AG04449 (cell line): Measurements from ENCODE around the gene PRTFDC1.

Experiments
- CTCF ChIA-PET: fragments of 350-600 bp; formaldehyde crosslinking; extraction: SDS; loops from one replicate; lab custom pipeline; 2021; ENCODE audit warnings: antibody characterized with exemption; lab: Yijun Ruan, JAX
- POLR2A ChIA-PET: fragments of 400-600, 350-600 bp; formaldehyde crosslinking; extraction: SDS; loops from one replicate; lab custom pipeline; 2020; ENCODE audit warnings: antibody characterized with exemption, inconsistent platforms; lab: Yijun Ruan, JAX
- DNase-seq: peaks from one replicate; pipeline ENCODE4 v3.0.0-alpha.2; 2010; ENCODE audit warnings: low read depth, low spot score
- H3K4me3 ChIP-seq: 2 replicates; pipeline ENCODE4 v1.5.1; 2011; ENCODE audit warnings: low read depth, mild to moderate bottlenecking, control low read depth, low read length
- CTCF ChIP-seq: IDR thresholded peaks from one replicate; pipeline ENCODE4 v1.5.1; 2011; ENCODE audit warnings: mild to moderate bottlenecking, moderate library complexity, low read length, control low read depth, inconsistent platforms; ENCODE audit not compliant: insufficient read depth; ENCODE audit errors: missing control alignments

Gene PRTFDC1

GRCh38 chr10:24866604-24867583 lies 85.5 kb downstream of the PRTFDC1 start:
- no peak for TF ChIP-seq CTCF
- H3K4me3 ChIP-seq = no peak overlapping the region
- DNase-seq = no peak
- ChIA-PET POLR2A (interaction anchor here (1.6 kb wide), 1 partner anchor 9 kb away, joined by 5 read pairs; no protein-coding TSS in a partner anchor), CTCF (interaction anchor here (1.0 to 1.4 kb wide), 2 partner anchors 8 to 249 kb away, joined by 3 read pairs; no protein-coding TSS in a partner anchor)

GRCh38 chr10:24865783-24866182 lies 86.6 kb downstream of the PRTFDC1 start:
- ChIA-PET CTCF (interaction anchor here (1.4 kb wide), 1 partner anchor 248 kb away, joined by 3 read pairs; no protein-coding TSS in a partner anchor), POLR2A (interaction anchor here (1.6 kb wide), 1 partner anchor 8 kb away, joined by 5 read pairs; no protein-coding TSS in a partner anchor)
- H3K4me3 ChIP-seq = no peak overlapping the region
- DNase-seq = no peak
- TF ChIP-seq CTCF = no peak

GRCh38 chr10:24862589-24862988 lies 89.8 kb downstream of the PRTFDC1 start:
- TF ChIP-seq CTCF = no peak
- ChIA-PET POLR2A (no interaction called here), CTCF (no interaction called here)

GRCh38 chr10:24858288-24859270 lies 93.8 kb downstream of the PRTFDC1 start:
- H3K4me3 ChIP-seq = no peak overlapping the region
- no peak for DNase-seq
- ChIA-PET POLR2A (interaction anchor here (1.8 kb wide), 1 partner anchor 8 kb away, joined by 5 read pairs; no protein-coding TSS in a partner anchor), CTCF (interaction anchor here (0.7 to 1.0 kb wide), 2 partner anchors 8 to 26 kb away, joined by 3 read pairs; no protein-coding TSS in a partner anchor)
- no peak for TF ChIP-seq CTCF

More at GRCh38 chr10:24862589-24862988, 89.8 kb downstream of the PRTFDC1 start:
- DNase-seq = no peak
- H3K4me3 ChIP-seq = no peak overlapping the region

- CTCF ChIA-PET = interaction anchor here (0.7 to 1.0 kb wide), 3 partner anchors 9 to 223 kb away, joined by 3 read pairs; no protein-coding TSS in a partner anchor
- POLR2A ChIA-PET = interaction anchor here (1.8 kb wide), 1 partner anchor 9 kb away, joined by 5 read pairs; no protein-coding TSS in a partner anchor
- no peak overlapping the region for H3K4me3 ChIP-seq
- DNase-seq = no peak
- TF ChIP-seq CTCF = no peak
Measured at GRCh38 chr10:24857031-24857725, 95.2 kb downstream of the PRTFDC1 start.
